WERI-Rb-1 (cell line): ENCODE data around the gene CYP46A1.

Experiments used
- DNase-seq: peaks from one replicate; pipeline ENCODE4 v3.0.0-alpha.2; 2020
- H3K27ac ChIP-seq: fragments of 250-450 bp; sonication (Bioruptor Pico); 2 replicates; pipeline ENCODE4 v1.5.1; 2020; ENCODE audit warnings: mild to moderate bottlenecking, moderate library complexity
- H3K27me3 ChIP-seq: fragments of 250-450 bp; sonication (Bioruptor Pico); 2 replicates; pipeline ENCODE4 v1.5.1; 2021; ENCODE audit warnings: mild to moderate bottlenecking, low read depth, moderate library complexity; ENCODE audit not compliant: insufficient read depth, severe bottlenecking
- H3K36me3 ChIP-seq: fragments of 250-450 bp; sonication (Bioruptor Pico); 2 replicates; pipeline ENCODE4 v1.5.1; 2020; ENCODE audit warnings: mild to moderate bottlenecking, moderate library complexity
- H3K4me3 ChIP-seq: 2 replicates; pipeline ENCODE4 v1.5.1; 2011; ENCODE audit warnings: low read depth, mild to moderate bottlenecking, control low read depth, low read length
- H3K9me3 ChIP-seq: fragments of 250-450 bp; sonication (Bioruptor Pico); 2 replicates; pipeline ENCODE4 v1.5.1; 2021; ENCODE audit warnings: mild to moderate bottlenecking, moderate library complexity; ENCODE audit not compliant: severe bottlenecking
- TF ChIP-seq, protein P1 (sequence below): IDR thresholded peaks from 2 replicates; pipeline ENCODE4 v1.5.1; 2011; ENCODE audit warnings: low read depth, mild to moderate bottlenecking, control low read depth, inconsistent platforms, low read length

The CYP46A1 gene

DNA sequence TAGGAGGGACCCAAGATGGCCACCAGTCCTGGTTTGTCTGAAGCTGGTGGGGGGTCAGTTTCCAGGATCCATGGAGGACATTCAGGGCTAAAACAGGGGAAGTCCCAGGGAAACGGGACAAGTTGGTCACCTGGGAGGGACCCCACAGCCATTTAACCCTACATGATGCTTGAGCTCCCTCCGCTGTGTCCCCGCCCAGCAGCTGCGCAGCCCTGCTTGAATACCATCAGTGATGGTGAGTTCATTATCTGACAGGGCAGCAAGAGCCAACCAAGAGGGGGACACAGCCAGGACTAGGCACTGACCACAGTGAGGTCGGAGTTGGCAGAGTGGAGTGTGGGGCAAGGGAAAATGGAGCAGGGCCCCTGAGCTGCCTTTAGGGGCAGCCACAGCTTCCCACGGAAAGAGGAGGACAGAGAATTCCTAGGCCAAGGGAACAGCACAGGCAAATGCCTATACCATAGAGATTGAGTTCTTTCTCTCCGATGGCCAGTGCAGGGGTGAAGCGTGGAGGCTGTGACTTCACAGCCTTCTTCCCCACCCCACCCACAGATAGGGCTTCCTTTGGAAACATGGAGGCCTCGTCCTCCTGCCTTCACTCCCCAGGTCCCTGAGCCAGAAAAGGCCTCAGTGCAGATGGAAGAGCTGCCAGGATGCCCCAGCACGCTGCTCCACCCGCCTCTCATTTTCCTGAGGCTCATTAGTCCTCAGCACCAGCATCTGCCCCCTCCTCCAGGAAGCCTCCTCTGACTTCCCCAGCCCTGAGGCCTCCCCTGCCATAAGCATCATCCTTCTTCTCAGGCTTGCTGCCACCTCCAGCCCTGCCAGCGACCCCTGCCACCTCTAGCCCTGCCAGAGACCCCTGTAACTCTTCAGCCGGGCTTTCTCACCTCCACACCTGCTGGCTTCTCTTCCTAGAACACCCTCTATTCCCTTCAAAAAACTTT, 51.4 kb downstream of the CYP46A1 start:
- Histone ChIP-seq H3K4me3 (no peak overlapping the region), H3K9me3 (no peaks in the 10 kb centered on the region), H3K27ac (no peak overlapping the region), H3K27me3 (no peaks in the 10 kb centered on the region), H3K36me3 (no peaks in the 10 kb centered on the region)
- DNase-seq, result peak; percentile 4
- TF ChIP-seq, protein P1, sequence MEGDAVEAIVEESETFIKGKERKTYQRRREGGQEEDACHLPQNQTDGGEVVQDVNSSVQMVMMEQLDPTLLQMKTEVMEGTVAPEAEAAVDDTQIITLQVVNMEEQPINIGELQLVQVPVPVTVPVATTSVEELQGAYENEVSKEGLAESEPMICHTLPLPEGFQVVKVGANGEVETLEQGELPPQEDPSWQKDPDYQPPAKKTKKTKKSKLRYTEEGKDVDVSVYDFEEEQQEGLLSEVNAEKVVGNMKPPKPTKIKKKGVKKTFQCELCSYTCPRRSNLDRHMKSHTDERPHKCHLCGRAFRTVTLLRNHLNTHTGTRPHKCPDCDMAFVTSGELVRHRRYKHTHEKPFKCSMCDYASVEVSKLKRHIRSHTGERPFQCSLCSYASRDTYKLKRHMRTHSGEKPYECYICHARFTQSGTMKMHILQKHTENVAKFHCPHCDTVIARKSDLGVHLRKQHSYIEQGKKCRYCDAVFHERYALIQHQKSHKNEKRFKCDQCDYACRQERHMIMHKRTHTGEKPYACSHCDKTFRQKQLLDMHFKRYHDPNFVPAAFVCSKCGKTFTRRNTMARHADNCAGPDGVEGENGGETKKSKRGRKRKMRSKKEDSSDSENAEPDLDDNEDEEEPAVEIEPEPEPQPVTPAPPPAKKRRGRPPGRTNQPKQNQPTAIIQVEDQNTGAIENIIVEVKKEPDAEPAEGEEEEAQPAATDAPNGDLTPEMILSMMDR, result no peak

- Histone ChIP-seq H3K4me3 (no peak overlapping the region), H3K27ac (no peak overlapping the region), H3K27me3 (no peaks in the 10 kb centered on the region), H3K36me3 (no peaks in the 10 kb centered on the region), H3K9me3 (no peaks in the 10 kb centered on the region)
- TF ChIP-seq, protein P1, result no peak
- no peak for DNase-seq
Observed at GRCh38 chr14:99736603-99737371, 52.7 kb downstream of the CYP46A1 start.

DNA sequence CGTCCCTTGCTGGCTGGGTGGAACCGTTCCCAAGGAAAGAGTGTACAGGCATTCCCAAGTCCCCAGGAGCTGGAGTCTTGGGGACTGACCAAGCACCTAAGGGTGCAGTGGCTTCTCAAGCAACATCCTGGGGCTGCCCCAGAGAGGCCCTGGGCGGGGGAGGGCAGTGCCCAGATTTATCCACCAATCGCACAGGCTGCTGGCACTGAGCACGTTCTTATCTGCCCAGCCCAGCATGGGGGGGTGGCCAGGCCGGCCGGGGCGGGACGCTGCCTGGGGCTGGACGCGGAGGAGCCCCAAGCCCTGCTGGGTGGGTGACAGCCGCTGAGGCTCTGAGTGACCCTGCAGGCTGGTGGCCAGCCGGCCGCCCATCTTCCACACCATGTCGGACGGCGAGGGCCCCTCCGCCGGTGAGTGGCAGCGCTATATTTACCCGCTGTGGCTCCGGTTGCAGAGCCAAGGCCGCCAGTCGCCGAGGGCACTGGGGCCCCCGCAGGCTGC, 53.4 kb downstream of the CYP46A1 start:
- TF ChIP-seq, protein P1, result no peak
- Histone ChIP-seq H3K9me3 (no peaks in the 10 kb centered on the region), H3K36me3 (no peaks in the 10 kb centered on the region), H3K27ac (no peak overlapping the region), H3K27me3 (no peaks in the 10 kb centered on the region), H3K4me3 (no peak overlapping the region)
- DNase-seq, result no peak

- H3K27ac ChIP-seq, result no peak overlapping the region
- H3K9me3 ChIP-seq, result no peaks in the 10 kb centered on the region
- H3K27me3 ChIP-seq, result no peaks in the 10 kb centered on the region
- DNase-seq, result no peak
- TF ChIP-seq, protein P1, result no peak
- no peak overlapping the region for H3K4me3 ChIP-seq
- H3K36me3 ChIP-seq, result no peaks in the 10 kb centered on the region
Observed at GRCh38 chr14:99737956-99738667, 54.0 kb downstream of the CYP46A1 start.

DNA sequence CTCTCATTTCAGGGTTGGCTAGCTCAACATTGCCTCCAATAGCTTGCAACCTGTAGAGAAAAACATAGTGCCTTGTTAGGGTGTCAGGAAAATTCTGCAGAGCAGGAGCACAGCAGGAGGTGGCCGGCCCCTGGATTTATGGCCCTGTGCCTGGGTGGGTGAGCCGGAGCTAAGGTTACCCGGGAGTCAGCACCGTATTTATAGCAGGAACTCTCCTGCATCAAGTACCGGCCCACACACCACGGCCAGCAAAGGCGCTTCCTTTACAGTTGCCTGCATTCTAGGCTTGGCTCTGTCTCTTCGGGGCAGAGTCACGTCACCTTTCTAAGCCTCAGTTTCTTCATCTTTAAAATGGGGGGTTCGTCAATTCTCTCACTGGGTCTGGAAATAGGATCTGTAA, 56.3 kb downstream of the CYP46A1 start:
- DNase-seq, result no peak
- H3K4me3 ChIP-seq, result no peak overlapping the region
- no peaks in the 10 kb centered on the region for H3K36me3 ChIP-seq
- no peaks in the 10 kb centered on the region for H3K9me3 ChIP-seq
- no peak overlapping the region for H3K27ac ChIP-seq
- no peaks in the 10 kb centered on the region for H3K27me3 ChIP-seq
- TF ChIP-seq, protein P1, result no peak
